ENCODE data around the gene ZNF692.

The ZNF692 gene

GRCh38 chr1:248873409-248873992, 14.6 kb upstream of the ZNF692 start:
- TF ChIP-seq EGR1 (IDR thresholded peaks at IDR 0.05), result no peak
- peak; percentile 22; the same call in 1 of the 2 replicates for TF ChIP-seq CREB1 (IDR thresholded peaks at IDR 0.05; ENCODE audit: low read depth)
- TF ChIP-seq NFIC (IDR thresholded peaks at IDR 0.05), result peak; percentile 5; the same call in 1 of the 2 replicates
- no peak for TF ChIP-seq FOXM1 (IDR thresholded peaks at IDR 0.05; ENCODE audit: borderline replicate concordance, low read depth)
- TF ChIP-seq TEAD4 (IDR thresholded peaks at IDR 0.05), result peak; percentile 94
- TF ChIP-seq REST (IDR thresholded peaks at IDR 0.05; ENCODE audit: low read depth), result no peak
- TF ChIP-seq USF1 (IDR thresholded peaks at IDR 0.05), result no peak
- peak; percentile 73; the same call in 1 of the 2 replicates for TF ChIP-seq YY1 (IDR thresholded peaks at IDR 0.05; ENCODE audit: low read depth)
- TF ChIP-seq EP300 (IDR thresholded peaks at IDR 0.05; ENCODE audit: borderline replicate concordance), result peak; percentile 36; the same call in 1 of the 2 replicates
- 0 out of 2 replicates have a peak, but pooled peaks have one; percentile 13 for TF ChIP-seq RAD21 (IDR thresholded peaks at IDR 0.05; ENCODE audit: low read depth)
- peak; percentile 41; the same call in 1 of the 2 replicates for TF ChIP-seq TCF12 (IDR thresholded peaks at IDR 0.05; ENCODE audit: low read depth)
- peak; percentile 65 for TF ChIP-seq CEBPB (IDR thresholded peaks at IDR 0.05)
- peak; percentile 6 for TF ChIP-seq MAX (IDR thresholded peaks at IDR 0.05)
- TF ChIP-seq ZBTB7A (IDR thresholded peaks at IDR 0.05; ENCODE audit: low read depth), result no peak
- no peak; the same call in 1 of the 2 replicates for TF ChIP-seq TAF1 (IDR thresholded peaks at IDR 0.05; ENCODE audit: low read depth)

- TF ChIP-seq EGR1 (IDR thresholded peaks at IDR 0.05) (peak; percentile 49), CEBPB (IDR thresholded peaks at IDR 0.05) (no peak), MAX (IDR thresholded peaks at IDR 0.05) (peak; percentile 33; the same call in 1 of the 2 replicates), TAF1 (IDR thresholded peaks at IDR 0.05; ENCODE audit: low read depth) (peak; percentile 9; the same call in 1 of the 2 replicates)
These were observed 14.0 kb upstream of the ZNF692 start for GRCh38 chr1:248872752-248873408.

GRCh38 chr1:248871837-248872401, 13.0 kb upstream of the ZNF692 start:
- no peak for TF ChIP-seq TCF12 (IDR thresholded peaks at IDR 0.05; ENCODE audit: low read depth)
- TF ChIP-seq REST (IDR thresholded peaks at IDR 0.05; ENCODE audit: low read depth), result no peak
- TF ChIP-seq MAX (IDR thresholded peaks at IDR 0.05), result no peak
- TF ChIP-seq TEAD4 (IDR thresholded peaks at IDR 0.05), result no peak
- TF ChIP-seq TAF1 (IDR thresholded peaks at IDR 0.05; ENCODE audit: low read depth), result no peak
- no peak for TF ChIP-seq RAD21 (IDR thresholded peaks at IDR 0.05; ENCODE audit: low read depth)
- TF ChIP-seq EGR1 (IDR thresholded peaks at IDR 0.05), result no peak
- TF ChIP-seq YY1 (IDR thresholded peaks at IDR 0.05; ENCODE audit: low read depth), result no peak
- no peak for TF ChIP-seq FOXM1 (IDR thresholded peaks at IDR 0.05; ENCODE audit: borderline replicate concordance, low read depth)
- TF ChIP-seq CREB1 (IDR thresholded peaks at IDR 0.05; ENCODE audit: low read depth), result no peak
- no peak for TF ChIP-seq EP300 (IDR thresholded peaks at IDR 0.05; ENCODE audit: borderline replicate concordance)
- no peak for TF ChIP-seq CEBPB (IDR thresholded peaks at IDR 0.05)
- no peak for TF ChIP-seq USF1 (IDR thresholded peaks at IDR 0.05)
- TF ChIP-seq NFIC (IDR thresholded peaks at IDR 0.05), result no peak
- TF ChIP-seq ZBTB7A (IDR thresholded peaks at IDR 0.05; ENCODE audit: low read depth), result no peak

GRCh38 chr1:248862998-248863881, 4.4 kb upstream of the ZNF692 start:
- TF ChIP-seq TEAD4 (IDR thresholded peaks at IDR 0.05), result no peak
- peak; percentile 41; the same call in 1 of the 2 replicates for TF ChIP-seq MAX (IDR thresholded peaks at IDR 0.05)
- no peak for TF ChIP-seq EGR1 (IDR thresholded peaks at IDR 0.05)
- TF ChIP-seq CREB1 (IDR thresholded peaks at IDR 0.05; ENCODE audit: low read depth), result no peak
- no peak for TF ChIP-seq FOXM1 (IDR thresholded peaks at IDR 0.05; ENCODE audit: borderline replicate concordance, low read depth)
- TF ChIP-seq REST (IDR thresholded peaks at IDR 0.05; ENCODE audit: low read depth), result no peak
- 0 out of 2 replicates have a peak, but pooled peaks have one; percentile 5 for TF ChIP-seq NFIC (IDR thresholded peaks at IDR 0.05)
- TF ChIP-seq RAD21 (IDR thresholded peaks at IDR 0.05; ENCODE audit: low read depth), result no peak
- TF ChIP-seq ZBTB7A (IDR thresholded peaks at IDR 0.05; ENCODE audit: low read depth), result 0 out of 2 replicates have a peak, but pooled peaks have one; percentile 49
- TF ChIP-seq TAF1 (IDR thresholded peaks at IDR 0.05; ENCODE audit: low read depth), result peak; percentile 38; the same call in 1 of the 2 replicates
- TF ChIP-seq TCF12 (IDR thresholded peaks at IDR 0.05; ENCODE audit: low read depth), result no peak; the same call in 1 of the 2 replicates
- no peak for TF ChIP-seq YY1 (IDR thresholded peaks at IDR 0.05; ENCODE audit: low read depth)
- no peak for TF ChIP-seq CEBPB (IDR thresholded peaks at IDR 0.05)
- no peak for TF ChIP-seq USF1 (IDR thresholded peaks at IDR 0.05)
- no peak for TF ChIP-seq EP300 (IDR thresholded peaks at IDR 0.05; ENCODE audit: borderline replicate concordance)

Measured in Ishikawa (cell line).